A673 (cell line): ENCODE data around the gene NKX2-3. TPM values are rescaled to one million over a fixed set of nuclear protein-coding genes. Genes with fewer than 3 reads are reported as not detected.

Source experiments
- BruUV-seq: library from RNA; stranded (reverse); fragments of 400-500 nt; replicated peaks from 2 replicates; lab custom pipeline; 2021; lab: Mats Ljungman, UMichigan
- CTCF ChIA-PET: fragments of 300-600 bp; sonication (Branson Sonifier 250); formaldehyde crosslinking; loops from one replicate; lab custom pipeline; 2022; ENCODE audit warnings: antibody characterized with exemption; lab: Charles Lee
- POLR2A ChIA-PET: fragments of 300-600 bp; sonication (Branson Sonifier 250); formaldehyde crosslinking; loops from one replicate; lab custom pipeline; 2022; ENCODE audit warnings: antibody characterized with exemption; ENCODE audit not compliant: low non-redundant PET; lab: Charles Lee
- DNase-seq: peaks from one replicate; pipeline ENCODE4 v3.0.0-alpha.2; 2015; ENCODE audit warnings: low spot score
- H3K27ac ChIP-seq: fragments of 200-600 bp; sonication (generic); 2 replicates; pipeline ENCODE4 v1.5.1; 2016; ENCODE audit warnings: mixed run types, low read depth, mild to moderate bottlenecking, mixed read lengths, antibody characterized with exemption, low read length; ENCODE audit not compliant: poor library complexity, severe bottlenecking
- H3K27me3 ChIP-seq: fragments of 200-600 bp; sonication (generic); replicated peaks from 2 replicates; pipeline ENCODE4 v1.6.1; 2017; ENCODE audit warnings: mixed run types, low read depth, mild to moderate bottlenecking, mixed read lengths, antibody characterized with exemption, low read length; ENCODE audit not compliant: insufficient read depth, poor library complexity
- H3K36me3 ChIP-seq: fragments of 200-600 bp; sonication (generic); 2 replicates; pipeline ENCODE4 v1.6.1; 2016; ENCODE audit warnings: mixed run types, mild to moderate bottlenecking, mixed read lengths, antibody characterized with exemption, low read length; ENCODE audit not compliant: insufficient read depth, poor library complexity, severe bottlenecking
- H3K4me1 ChIP-seq: fragments of 200-600 bp; sonication (generic); 2 replicates; pipeline ENCODE4 v1.6.1; 2017; ENCODE audit warnings: mixed run types, mild to moderate bottlenecking, mixed read lengths, antibody characterized with exemption, low read length; ENCODE audit not compliant: insufficient read depth, poor library complexity, severe bottlenecking
- H3K4me3 ChIP-seq: fragments of 200-600 bp; sonication (generic); 2 replicates; pipeline ENCODE4 v1.5.1; 2016; ENCODE audit warnings: low read depth, mixed run types, mild to moderate bottlenecking, mixed read lengths, low read length; ENCODE audit not compliant: poor library complexity, severe bottlenecking
- H3K9me3 ChIP-seq: fragments of 200-600 bp; sonication (generic); 2 replicates; pipeline ENCODE4 v1.6.1; 2016; ENCODE audit warnings: mixed run types, low read depth, mild to moderate bottlenecking, mixed read lengths, antibody characterized with exemption, low read length; ENCODE audit not compliant: poor library complexity, severe bottlenecking
- CTCF ChIP-seq: fragments of 300-800, 200-600 bp; sonication (generic); conservative IDR thresholded peaks from 2 replicates; pipeline ENCODE4 v1.5.1; 2017; ENCODE audit warnings: low read depth, mild to moderate bottlenecking, antibody characterized with exemption, low read length, moderate library complexity, mixed read lengths
- EZH2 ChIP-seq: fragments of 200-600 bp; sonication (generic); IDR thresholded peaks from 2 replicates; pipeline ENCODE4 v1.6.1; 2017; ENCODE audit warnings: borderline replicate concordance, low read depth, mild to moderate bottlenecking, mixed read lengths, antibody characterized with exemption, low read length; ENCODE audit not compliant: poor library complexity, severe bottlenecking
- intact Hi-C: fragments of 100-400 bp; cut with micrococcal nuclease; formaldehyde crosslinking; loops from one replicate; pipeline ENCODE4 v1.10.0; 2022; ENCODE audit not compliant: unreplicated experiment
- total RNA-seq: library from RNA; stranded (reverse); gene quantifications from 2 replicates; pipeline ENCODE4 v1.2.3, GENCODE V29; 2021

The NKX2-3 gene
- total RNA-seq, 1 experiment from 2014 or later = not detected

- TF ChIP-seq CTCF (no peak), EZH2 (no peak)
- no peak for DNase-seq
- no peaks in the 10 kb centered on the region for H3K4me1 ChIP-seq
- H3K36me3 ChIP-seq = no peaks in the 10 kb centered on the region
- no peak overlapping the region for H3K4me3 ChIP-seq
- intact Hi-C loops = no loop called here
- ChIA-PET CTCF (interaction anchor here (0.8 kb wide), 1 partner anchor 128 kb away, joined by 3 read pairs; no protein-coding TSS in a partner anchor), POLR2A (no interaction called here)
- no TSS peak for BruUV-seq
- no peak overlapping the region for H3K27ac ChIP-seq
- H3K9me3 ChIP-seq = no peaks in the 10 kb centered on the region
- peaks cover 3% of the 10 kb centered on the region for H3K27me3 ChIP-seq
Observed at GRCh38 chr10:99564361-99564760, 31.6 kb downstream of the NKX2-3 start.

- TF ChIP-seq CTCF (no peak), EZH2 (no peak)
- BruUV-seq = no TSS peak
- no peaks in the 10 kb centered on the region for H3K4me1 ChIP-seq
- H3K27ac ChIP-seq = no peak overlapping the region
- POLR2A ChIA-PET = no interaction called here
- DNase-seq = no peak
- H3K36me3 ChIP-seq = no peaks in the 10 kb centered on the region
- intact Hi-C loops = no loop called here
- no peak overlapping the region for H3K4me3 ChIP-seq
- H3K9me3 ChIP-seq = no peaks in the 10 kb centered on the region
- H3K27me3 ChIP-seq = peaks cover 3% of the 10 kb centered on the region
- CTCF ChIA-PET = interaction anchor here (0.7 to 0.8 kb wide), 2 partner anchors 129 to 817 kb away, joined by 3 to 5 read pairs; no protein-coding TSS in a partner anchor
Observed at GRCh38 chr10:99565166-99565565, 32.4 kb downstream of the NKX2-3 start.

GRCh38 chr10:99569253-99569939, 36.7 kb downstream of the NKX2-3 start:
- Histone ChIP-seq H3K9me3 (no peaks in the 10 kb centered on the region), H3K36me3 (no peaks in the 10 kb centered on the region), H3K27ac (no peak overlapping the region), H3K4me3 (no peak overlapping the region), H3K27me3 (peaks cover 13% of the 10 kb centered on the region), H3K4me1 (no peaks in the 10 kb centered on the region)
- intact Hi-C loops = no loop called here
- DNase-seq = no peak
- TF ChIP-seq CTCF (no peak), EZH2 (no peak)
- ChIA-PET CTCF (no interaction called here), POLR2A (no interaction called here)
- BruUV-seq = no TSS peak
